Femur (tissue), 1 donor: ENCODE measurements around the gene CCDC185.

ENCODE experiments used
- DNase-seq: peaks from one replicate; pipeline ENCODE4 v3.0.0-alpha.2; 2017

The CCDC185 gene

DNA sequence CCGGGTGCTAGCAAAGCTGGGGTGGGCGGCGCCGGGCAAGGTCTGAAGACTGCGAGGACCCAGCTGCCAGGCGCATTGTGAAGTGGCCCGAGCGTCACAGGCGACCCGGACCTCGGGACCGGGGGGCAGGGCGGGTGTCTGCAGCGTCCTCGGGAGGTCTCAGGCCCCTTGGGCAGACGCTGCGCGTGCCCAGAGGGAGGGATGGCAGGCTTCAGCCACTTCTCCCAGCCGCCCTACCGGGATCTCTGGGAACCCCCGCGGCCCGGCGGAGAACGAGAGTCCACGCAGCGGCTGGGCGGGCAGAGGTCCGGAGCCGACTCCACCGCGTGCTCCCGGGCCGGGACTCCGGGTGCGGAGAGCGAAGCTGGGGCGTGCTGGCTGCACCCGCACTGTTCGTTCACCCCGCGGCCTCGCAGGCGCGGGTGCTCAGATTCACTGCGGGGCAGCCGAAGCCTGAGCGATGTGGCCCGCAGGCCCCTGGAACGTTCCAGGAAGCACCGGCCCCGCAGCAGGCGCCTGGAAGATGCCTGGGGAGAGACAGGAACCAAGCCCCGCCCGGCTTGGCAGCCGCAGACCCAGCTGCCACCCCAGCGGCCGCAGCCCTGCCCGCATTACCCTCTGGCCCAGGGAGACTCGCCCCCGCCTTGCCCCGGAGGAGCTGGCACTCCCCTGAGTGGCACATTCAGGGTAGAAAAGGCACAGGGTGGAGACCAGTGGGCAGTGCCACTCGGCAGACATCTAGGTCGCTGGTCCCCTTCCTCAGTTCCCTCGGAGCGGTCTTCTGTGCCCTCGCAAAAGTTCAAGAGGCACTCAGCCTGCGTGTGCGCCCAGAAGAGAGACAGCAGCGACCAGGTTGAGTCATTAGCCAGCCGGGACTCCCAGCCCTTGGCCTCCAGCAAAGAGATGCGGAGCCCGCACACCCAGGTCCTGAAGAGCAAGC, at the start of gene CCDC185:
CCDC185 (plus strand) TSS at position 141 of the 940 bp plus-strand sequence; CDS start at position 202, 61 bp downstream.
- DNase-seq: no peak

DNA sequence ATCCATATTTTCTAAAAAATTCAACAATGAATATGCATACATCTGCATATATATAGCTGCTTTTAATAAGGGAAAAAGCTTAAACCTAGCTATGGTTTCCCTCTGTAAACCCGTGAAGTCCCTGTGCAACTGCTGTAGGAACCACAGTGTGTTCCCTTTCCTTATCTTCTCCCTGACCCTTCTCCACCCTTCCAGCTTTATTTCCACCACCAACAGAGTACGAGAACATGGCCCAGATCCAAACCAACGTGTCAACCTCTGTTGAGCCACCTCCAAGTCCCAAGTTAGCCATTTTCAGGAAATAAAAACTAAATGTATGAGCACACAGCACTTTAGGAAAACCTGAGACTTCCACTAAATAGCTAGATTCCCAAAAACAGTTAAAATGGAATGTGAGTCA, 49.5 kb upstream of the CCDC185 start:
- DNase-seq: no peak

DNA sequence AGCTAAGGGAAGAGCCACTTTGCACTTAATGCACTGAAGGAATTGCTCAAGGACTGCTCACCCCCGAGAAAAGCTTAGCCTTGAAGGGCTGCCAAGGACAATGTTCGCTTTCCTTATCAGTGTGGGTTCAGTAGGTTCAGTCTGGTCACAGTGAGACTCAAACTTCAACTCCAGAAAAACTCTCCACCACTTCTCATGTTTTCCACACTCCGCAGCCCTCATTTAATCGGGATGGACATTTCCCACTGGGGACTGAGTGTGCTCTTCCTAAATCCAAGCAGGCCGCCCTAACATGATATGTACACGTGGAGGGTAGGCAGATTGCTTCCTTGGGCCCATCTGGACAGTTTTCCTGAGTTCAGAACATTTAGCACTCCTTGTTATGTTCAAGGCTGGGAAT, 48.7 kb upstream of the CCDC185 start:
- no peak for DNase-seq

DNA sequence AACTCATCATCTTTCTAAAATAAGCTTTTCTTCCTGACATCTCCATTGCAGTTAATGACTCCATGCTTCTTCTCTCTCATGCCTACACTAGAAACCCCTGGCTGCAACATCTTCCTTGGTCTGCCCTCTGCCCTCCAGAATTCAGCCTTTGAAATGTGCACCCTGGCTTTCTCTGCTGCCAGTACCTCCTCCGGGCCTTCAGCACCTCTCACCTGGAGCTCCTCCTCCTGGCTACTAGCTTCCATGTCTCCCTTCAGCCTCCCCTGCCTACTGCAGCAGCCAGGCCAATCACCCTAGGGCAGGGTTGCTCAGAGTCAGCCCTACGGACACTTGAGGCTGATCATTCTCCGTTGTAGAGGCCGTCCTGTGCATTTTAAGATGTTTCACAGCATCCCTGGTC, 47.5 kb upstream of the CCDC185 start:
- no peak for DNase-seq

DNA sequence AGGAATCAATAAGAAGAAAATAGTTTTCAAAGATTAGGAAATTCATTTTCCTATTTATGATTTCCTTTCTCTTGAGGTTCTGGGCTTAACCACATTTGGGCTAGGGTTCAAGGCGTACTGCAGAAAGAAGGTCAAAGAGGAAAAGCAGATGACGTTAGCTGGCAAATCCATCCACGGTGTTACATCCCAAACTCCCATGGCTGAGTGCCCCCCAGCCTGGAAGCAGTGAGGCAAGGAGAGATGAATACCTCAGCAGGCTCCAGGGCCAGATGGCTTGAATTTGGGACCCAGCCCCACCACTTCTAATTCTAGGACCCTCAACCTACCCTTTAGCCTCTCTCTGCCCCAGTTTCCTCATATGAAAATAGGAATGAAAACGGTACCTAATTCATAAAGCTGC, 46.9 kb upstream of the CCDC185 start:
- no peak for DNase-seq

DNA sequence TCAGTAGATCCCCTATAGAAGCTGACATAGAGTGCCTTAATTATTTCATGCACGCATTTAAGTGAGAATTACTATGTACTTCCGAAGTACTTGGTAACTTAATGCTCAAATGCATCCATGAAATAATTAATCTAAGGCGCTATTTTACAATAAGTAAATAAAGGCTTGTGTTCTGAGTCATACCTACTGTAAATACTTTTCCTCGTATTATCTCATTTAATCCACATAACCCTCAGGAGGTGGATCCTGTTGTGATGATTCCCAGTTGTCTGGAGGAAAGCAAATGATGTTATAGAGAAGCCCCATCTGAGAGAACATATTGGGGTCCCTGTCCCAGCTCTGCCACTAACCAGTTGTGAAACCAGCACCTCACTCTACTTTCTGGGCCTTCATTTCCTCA, 45.6 kb upstream of the CCDC185 start:
- DNase-seq: no peak

DNA sequence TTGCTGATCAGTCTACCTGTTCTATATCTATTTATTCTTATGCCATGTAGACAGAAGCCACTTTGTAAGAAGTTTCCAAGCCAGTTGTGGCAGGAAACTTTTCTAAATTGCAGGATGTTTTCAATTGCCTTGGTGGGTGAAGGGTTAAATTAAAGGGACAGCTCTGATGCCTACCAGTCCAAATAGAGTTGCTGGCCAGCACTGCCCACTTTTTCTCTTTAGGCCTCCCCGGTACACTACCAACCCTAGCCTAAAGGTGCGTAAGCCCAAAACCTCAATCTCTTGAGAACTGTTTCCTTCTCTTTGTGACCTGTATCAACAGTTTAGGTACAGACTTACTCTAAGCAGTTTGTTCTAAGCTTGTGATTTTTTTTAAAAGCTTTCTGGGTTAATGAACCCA, 44.8 kb upstream of the CCDC185 start:
- no peak for DNase-seq

DNA sequence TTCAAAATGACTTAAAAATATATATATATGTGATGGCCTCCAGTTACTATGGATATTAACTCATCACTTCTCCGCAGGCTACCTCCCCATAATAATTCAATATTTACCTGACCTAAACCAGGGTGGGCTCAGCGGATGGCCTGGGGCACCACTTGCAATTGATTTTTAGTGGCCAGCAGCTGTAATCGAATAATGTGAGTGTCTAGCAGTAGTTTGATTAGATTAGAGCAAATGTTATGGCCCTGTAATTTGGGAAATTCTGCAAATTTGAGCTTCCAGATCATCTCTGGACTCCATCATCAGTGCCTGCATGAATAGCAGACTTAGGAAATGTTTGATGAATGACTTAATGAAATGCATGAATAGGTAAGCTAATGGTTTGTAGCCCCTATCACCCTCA, 44.0 kb upstream of the CCDC185 start:
- no peak for DNase-seq

DNA sequence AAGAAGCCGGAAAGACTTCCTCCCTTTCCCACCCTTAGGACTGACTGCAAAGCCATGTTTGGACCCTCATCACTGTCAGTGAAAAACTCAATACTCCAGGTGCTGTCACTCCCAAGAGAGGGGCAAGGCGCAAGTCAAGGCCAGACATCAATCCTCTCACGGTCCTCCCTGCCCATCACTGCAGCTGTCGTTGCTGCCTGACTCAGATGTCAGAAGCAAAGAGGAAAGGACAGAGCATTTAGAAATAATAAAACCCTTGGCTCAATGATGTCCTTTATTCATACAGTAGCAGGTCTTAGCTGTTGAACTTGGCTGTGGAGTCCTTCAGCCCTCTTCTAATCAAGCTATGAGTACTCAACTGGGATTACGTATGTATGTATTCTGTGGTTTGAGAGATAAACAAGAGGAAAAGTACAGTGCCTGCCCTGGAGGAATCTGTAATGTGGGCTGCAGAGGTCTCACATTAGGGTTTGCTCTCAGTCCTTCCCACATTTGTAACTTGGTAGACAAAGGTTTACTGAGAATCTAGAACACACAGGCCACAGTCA, 42.8 kb upstream of the CCDC185 start:
- no peak for DNase-seq

DNA sequence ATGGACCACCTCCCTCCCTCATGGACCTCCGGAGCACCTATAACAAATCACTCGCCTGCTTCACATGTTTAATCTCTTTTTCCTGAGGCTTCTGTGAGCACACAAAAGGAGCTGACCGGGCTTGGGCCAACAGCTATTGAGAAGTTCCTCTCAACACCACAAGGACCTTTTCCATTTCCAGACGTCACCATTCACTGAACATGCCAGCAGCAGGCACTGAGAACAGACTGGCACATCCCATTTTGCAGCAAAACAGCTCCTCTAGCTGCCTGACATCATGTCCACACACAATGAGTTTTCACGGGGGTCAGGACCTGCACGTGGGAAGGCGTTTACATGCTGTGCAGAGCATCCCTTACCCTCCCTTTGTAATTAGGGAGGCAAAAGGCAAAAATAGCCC, 40.3 kb upstream of the CCDC185 start:
- DNase-seq: no peak

DNA sequence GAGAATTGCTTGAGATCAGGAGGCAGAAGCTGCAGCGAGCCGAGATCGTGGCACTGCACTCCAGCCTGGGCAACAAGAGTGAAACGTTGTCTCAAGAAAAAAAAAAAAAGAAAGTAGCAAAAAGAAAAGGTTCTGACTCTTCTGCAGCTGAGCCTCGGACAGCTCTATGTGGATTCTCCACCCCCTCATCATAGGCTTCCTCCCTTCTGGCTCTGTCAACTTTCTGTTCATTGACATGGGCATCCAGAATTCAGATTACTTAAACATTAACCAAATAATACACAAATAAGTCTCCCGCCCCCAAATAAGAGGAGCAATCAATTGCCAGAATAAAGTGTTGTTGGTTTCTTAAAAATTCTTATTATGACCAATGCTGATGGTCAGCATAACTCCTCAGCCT, 39.3 kb upstream of the CCDC185 start:
- no peak for DNase-seq

DNA sequence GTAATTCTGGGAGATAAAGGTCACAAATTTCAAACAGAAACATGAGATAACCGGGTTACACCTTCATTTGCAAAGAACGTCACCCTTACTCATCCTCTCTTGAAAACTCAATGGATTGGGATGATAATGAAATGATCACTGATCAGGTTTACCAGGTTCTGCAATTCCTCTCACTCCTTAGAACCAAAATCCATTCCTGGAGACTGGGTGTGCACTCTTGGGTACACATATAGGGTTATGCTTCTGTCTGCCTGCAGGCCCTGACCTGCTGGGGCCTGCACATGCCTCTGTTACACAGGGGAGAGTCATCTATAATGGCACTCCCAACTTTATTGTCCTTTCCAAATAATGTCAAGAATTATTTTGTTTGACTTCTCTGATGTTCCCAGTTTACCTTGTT, 37.5 kb upstream of the CCDC185 start:
- no peak for DNase-seq

DNA sequence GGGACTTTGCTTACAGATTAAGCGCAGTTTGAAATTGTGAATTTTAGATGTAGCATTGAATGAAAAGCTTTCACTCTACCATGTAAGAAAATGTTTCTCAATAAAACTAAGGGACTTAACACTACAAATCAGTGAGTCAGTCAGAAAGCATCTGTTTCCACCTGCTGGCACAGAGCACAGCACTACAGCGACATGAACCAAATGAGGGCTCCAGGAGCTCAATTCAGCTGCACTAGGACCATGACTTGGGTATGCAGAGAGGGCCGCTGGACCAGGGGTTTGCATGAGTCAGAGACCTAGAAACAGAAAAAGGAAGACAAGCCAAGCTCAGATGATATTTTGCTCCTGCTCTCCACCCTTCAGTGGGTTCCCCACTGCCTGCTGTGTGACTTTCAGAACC, 34.4 kb upstream of the CCDC185 start:
- no peak for DNase-seq

DNA sequence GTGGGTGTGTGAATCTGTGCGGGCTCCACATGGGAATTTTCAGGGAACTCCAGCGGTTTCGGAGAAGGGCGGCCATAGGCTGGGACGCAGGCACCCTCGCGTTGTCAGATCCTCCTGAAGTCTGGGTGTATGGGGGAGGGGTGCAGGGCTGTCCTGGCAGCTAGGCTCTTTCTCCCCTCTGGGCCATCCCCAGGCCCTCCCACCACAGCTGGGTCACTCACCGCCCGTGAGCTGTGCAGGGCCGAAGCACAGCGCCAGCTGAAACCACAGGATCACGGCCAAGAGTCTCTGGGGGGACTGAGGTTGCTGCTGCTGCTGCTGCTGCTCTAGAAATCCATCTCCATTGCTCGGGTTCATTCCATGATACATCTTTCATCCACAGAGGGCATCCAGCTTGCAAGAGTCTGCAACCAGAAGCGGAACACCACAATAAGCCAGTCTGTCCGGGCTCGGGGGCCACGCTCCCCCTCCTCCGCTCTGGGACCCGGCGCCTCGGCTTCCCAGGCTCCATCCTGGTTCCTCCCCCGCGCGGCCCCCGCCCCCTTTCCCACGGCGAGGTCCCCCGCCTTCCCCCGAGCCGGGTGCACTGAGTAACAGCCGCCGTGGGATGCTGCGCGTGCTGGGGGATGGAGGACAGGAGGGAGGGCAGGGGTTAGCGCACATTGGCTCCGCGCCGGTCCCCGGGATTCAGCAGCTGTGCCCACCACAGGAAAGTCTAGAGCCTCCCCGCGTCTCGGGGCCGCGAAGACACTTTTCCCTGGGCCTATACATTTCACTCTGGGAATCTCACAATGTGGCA, 30.0 kb upstream of the CCDC185 start:
- DNase-seq: peak; percentile 77

DNA sequence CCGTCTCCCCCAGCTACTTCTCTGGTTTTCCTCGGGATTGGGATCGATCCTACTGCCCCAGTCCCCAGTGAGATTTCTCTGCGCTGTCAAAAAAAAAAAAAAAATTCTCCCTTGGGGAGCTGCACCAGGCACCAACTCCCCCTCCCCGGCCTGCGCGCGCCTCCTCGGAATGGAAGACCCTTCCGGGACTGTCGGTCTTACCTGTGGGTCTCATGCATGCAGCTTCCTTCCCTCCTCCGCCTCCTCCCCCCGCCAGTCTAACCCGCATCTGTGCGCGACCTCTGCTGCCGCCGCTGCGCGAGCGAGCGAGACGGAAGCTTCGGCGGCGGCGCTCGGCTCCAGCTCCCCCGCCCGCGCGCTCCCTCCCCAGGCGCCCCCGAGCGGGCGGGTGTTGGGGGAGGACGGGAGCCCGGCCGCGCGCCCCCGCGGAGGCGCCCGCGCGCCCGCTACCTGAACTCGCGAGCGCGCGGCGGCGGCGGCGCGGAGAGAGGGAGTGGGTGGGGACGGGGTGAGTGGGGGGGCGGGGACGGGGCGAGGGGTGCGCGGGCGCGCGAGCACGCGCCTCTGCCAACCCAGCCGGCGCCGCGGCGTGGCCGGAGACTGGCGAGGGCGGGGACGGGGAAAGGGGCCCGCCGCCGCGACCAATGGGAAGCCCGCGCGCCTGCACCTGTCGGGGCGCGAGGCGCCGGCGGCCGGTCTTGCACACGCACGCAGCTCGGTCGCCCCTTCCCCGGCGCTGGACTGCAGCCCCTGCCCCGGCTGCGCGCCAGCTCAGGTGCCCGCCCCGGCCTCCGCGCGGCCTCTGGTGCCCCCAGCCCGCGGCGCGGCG, 29.1 kb upstream of the CCDC185 start, which contains the start of gene SUSD4:
SUSD4 (minus strand) TSS at position 321 of the 829 bp plus-strand sequence. CDS start 751 bp downstream, outside the sequence.
- DNase-seq: peak; percentile 49

DNA sequence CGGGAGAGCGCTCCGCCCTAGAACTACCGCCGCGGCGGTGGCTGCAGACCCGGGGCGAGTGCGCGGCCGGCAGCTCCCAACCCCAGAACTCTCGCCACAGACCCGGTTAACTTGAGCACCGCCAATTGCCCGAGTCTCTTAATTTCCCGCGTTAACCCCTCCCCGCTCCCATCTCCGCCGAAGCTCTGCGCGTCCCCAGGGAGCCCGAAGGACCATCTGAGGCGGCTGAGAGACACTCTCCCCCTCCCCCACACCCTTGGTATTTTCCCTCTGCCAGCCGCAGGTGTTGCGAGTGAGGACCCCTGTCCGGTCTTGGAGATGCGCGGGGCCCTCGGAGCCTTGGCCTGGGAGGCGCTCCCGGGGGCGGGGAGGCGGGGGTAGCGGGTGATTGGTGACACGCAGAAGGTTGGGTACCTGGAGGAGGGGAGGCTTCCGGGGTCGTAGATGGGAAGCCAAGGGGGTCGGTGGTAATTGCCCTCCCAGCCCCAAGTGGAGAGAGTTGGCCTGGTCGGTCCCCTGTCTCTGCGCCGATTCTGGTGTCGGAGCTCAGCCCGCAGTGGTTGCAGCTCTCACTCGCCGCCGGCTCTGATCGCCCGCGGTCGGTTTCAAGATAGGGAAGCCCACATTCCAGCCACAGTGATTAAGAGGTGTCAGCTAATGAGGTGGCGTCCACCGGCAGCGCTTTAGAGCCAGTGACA, 28.4 kb upstream of the CCDC185 start:
- no peak for DNase-seq

DNA sequence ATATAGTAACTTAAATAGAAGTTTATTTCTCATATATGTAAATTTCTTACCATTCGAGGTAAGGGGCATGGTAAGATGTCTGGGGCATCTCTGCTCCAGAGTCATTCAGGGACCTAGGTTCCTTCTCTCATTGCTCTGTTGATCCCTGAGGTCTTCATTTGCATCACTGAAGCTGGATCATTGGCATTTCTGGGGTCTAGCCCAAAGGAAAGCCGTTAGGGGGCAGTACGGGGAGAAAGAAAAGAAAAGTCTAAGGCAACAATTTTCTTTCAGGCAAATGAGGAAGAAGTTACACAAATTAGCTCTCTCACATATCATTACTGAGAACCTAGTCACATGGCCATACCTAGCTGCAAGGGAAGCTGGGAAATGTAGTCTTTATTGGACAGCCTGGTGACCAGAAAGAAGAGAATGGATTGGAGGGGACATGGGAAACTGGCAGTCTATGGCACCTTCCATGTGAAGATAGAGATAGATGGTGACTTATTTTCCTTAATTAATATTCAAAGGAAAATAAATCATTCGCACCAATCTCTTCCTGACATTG, 19.1 kb upstream of the CCDC185 start:
- DNase-seq: no peak

DNA sequence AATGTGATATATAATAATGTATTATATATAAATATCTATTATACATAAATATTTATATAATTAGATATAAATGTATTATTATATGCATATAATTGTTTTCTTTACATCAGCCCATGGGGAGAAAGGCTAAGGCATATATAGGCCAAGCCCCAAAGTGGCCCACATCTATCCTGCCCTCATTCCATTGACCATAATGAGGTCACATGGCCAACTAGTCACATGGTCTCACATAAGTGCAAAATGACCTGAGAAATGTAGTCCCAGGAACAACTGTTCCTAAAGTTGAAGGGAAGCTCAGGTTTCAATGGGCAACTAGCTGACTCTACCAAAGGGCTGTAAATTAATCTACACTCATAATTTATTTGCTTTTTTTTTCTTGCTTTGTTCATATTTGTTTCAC, 14.5 kb upstream of the CCDC185 start:
- no peak for DNase-seq

DNA sequence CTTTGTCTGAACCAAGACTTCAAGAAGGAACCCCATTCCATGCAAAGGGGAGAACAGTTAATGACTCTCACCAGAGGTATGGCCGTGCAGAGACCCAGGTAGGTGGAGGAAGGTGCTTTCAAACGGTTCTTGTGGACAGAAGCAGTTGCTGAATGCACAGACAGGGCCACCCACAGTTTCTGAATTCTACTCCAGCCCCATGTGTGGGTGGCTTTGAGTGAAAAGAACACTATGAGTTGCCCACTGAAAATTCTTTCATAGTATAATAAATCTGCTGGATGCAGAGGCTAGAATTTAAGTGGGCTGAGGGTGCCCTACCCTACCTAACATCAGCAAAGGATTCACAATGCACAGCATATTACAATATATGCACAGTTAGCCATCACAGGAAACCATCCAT, 7.2 kb upstream of the CCDC185 start:
- no peak for DNase-seq

DNA sequence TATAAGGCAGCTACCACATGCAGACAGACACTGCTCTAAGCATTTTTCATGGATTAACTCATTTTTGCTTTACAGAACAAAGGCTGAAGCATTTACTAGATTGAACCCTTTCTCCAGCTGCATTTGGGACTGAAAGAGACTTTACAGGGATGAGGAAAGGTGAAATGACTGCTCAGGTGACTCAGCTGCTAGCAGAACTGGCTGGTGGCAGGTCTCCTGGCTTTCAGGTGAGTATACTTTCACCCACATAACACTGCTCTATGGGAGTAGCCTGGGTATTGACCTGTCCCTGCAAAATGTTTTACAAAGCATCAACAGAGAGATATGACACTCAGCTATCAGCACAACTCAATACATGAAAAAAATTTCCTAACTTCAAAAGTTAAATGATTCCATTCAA, 2.6 kb upstream of the CCDC185 start:
- no peak for DNase-seq

DNA sequence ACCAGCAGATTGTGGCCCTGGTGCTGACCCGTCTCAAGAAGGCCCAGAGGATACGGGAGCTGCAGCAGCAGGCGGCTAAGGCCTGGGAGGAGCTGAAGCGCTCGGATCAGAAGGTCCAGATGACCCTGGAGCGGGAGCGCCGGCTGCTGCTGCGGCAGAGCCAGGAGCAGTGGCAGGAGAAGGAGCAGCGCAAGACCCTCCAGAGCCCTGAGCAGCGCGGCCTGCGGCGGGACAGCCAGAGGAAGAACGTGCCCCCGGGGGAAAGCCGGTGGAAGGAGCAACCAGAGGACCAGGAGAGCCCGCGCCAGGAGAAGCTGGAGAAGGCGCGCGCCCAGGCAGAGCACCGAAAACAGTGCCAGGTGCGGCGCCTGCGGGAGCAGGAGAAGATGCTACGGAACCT, 1.0 kb downstream of the CCDC185 start:
- no peak for DNase-seq

DNA sequence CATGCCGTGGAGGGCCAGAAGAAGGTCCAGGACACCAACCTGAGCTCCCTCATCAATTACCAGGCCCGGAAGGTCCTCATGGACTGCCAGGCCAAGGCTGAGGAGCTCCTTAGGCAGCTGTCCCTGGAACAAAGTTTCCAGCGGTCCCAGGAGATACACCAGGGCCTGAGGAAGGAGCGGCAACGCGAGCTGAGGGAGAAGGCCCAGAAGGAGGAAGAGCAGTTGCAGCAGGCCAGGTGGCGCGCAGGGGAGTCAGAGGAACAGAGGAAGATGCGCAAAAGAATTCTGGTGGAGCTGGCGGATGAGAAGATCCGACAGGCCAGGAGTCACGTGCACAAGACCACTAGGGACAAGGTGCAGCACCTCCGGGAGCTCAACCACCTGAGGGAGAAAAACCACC, 1.5 kb downstream of the CCDC185 start:
- DNase-seq: no peak
